Stomach smooth muscle (tissue), 2 donors: ENCODE measurements around the gene S100A6.
A peak's percentile ranks its signal among the peaks of the same experiment; 100 is the strongest.

Experiments
- H3K27ac ChIP-seq: one replicate; pipeline ENCODE4 v1.7.0; 2013; ENCODE audit warnings: mild to moderate bottlenecking, low read length, inconsistent platforms
- H3K27me3 ChIP-seq, 2 donors: one replicate each; pipeline ENCODE4 v1.7.0; 2013; ENCODE audit warnings: low read length in 2 of 2; ENCODE audit not compliant: insufficient read depth in 2 of 2, control insufficient read depth in 1 of 2
- H3K36me3 ChIP-seq, 2 donors: one replicate each; pipeline ENCODE4 v1.7.0; 2013; ENCODE audit warnings: low read length in 2 of 2; ENCODE audit not compliant: control insufficient read depth in 2 of 2, insufficient read depth in 2 of 2
- H3K4me1 ChIP-seq: one replicate; pipeline ENCODE4 v1.7.0; 2013; ENCODE audit warnings: low read length; ENCODE audit not compliant: control insufficient read depth, insufficient read depth
- H3K4me3 ChIP-seq, 2 donors: one replicate each; pipeline ENCODE4 v1.7.0; 2013; ENCODE audit warnings: low read length in 2 of 2
- H3K9ac ChIP-seq, 2 donors: one replicate each; pipeline ENCODE4 v1.7.0; 2013; ENCODE audit warnings: low read length in 2 of 2, mild to moderate bottlenecking in 1 of 2
- H3K9me3 ChIP-seq, 2 donors: one replicate each; pipeline ENCODE4 v1.7.0; 2013; ENCODE audit warnings: low read length in 2 of 2; ENCODE audit not compliant: control insufficient read depth in 2 of 2
- donor health status: healthy.
- donor health status: Pancreatic carcinoma.

S100A6 gene

GRCh38 chr1:153493343-153493960, 42.3 kb downstream of the S100A6 start:
- Histone ChIP-seq H3K36me3 (no peaks in the 10 kb centered on the region), H3K9me3 (no peaks in the 10 kb centered on the region), H3K27me3 (no peaks in the 10 kb centered on the region), H3K27ac (no peak overlapping the region), H3K4me1 (peaks cover 12% of the 10 kb centered on the region), H3K9ac (no peak overlapping the region), H3K4me3 (no peak overlapping the region)

- peak overlapping the region; percentile 62 for H3K27ac ChIP-seq
- H3K4me3 ChIP-seq = no peak overlapping the region
- H3K36me3 ChIP-seq = no peaks in the 10 kb centered on the region
- H3K27me3 ChIP-seq = no peaks in the 10 kb centered on the region
- peak overlapping the region in 1 of 2 donors; percentile 29 for H3K9ac ChIP-seq
- H3K9me3 ChIP-seq = no peaks in the 10 kb centered on the region
- peaks cover 14% of the 10 kb centered on the region for H3K4me1 ChIP-seq
Measured at GRCh38 chr1:153490272-153491051, 45.3 kb downstream of the S100A6 start.

- Histone ChIP-seq H3K9me3 (no peaks in the 10 kb centered on the region), H3K4me3 (no peak overlapping the region), H3K27ac (no peak overlapping the region), H3K4me1 (peaks cover 11% of the 10 kb centered on the region), H3K27me3 (peaks cover 0 to 2% of the 10 kb centered on the region in 2 donors), H3K9ac (no peak overlapping the region), H3K36me3 (no peaks in the 10 kb centered on the region)
Measured at GRCh38 chr1:153488731-153489130, 47.1 kb downstream of the S100A6 start.

- no peak overlapping the region for H3K4me3 ChIP-seq
- peaks cover 0 to 3% of the 10 kb centered on the region in 2 donors for H3K27me3 ChIP-seq
- no peak overlapping the region for H3K9ac ChIP-seq
- H3K9me3 ChIP-seq = no peaks in the 10 kb centered on the region
- peaks cover 11% of the 10 kb centered on the region for H3K4me1 ChIP-seq
- no peaks in the 10 kb centered on the region for H3K36me3 ChIP-seq
- no peak overlapping the region for H3K27ac ChIP-seq
Measured at GRCh38 chr1:153487707-153488106, 48.1 kb downstream of the S100A6 start.

- Histone ChIP-seq H3K36me3 (no peaks in the 10 kb centered on the region), H3K27ac (no peak overlapping the region), H3K27me3 (peaks cover 0 to 3% of the 10 kb centered on the region in 2 donors), H3K9me3 (no peaks in the 10 kb centered on the region), H3K4me1 (peaks cover 11% of the 10 kb centered on the region), H3K4me3 (no peak overlapping the region), H3K9ac (no peak overlapping the region)
Measured at GRCh38 chr1:153485863-153486262, 49.9 kb downstream of the S100A6 start.
